C4-2B (cell line): ENCODE results near the gene RNLS.

Experiments used
- ZFX ChIP-seq: fragments of 450-650 bp; IDR thresholded peaks from 2 replicates; pipeline ENCODE4 v1.6.1; 2017
- TF ChIP-seq, protein P1 (sequence below): fragments of 450-650 bp; conservative IDR thresholded peaks from 2 replicates; pipeline ENCODE4 v1.5.1; 2017; ENCODE audit warnings: mild to moderate bottlenecking

DNA sequence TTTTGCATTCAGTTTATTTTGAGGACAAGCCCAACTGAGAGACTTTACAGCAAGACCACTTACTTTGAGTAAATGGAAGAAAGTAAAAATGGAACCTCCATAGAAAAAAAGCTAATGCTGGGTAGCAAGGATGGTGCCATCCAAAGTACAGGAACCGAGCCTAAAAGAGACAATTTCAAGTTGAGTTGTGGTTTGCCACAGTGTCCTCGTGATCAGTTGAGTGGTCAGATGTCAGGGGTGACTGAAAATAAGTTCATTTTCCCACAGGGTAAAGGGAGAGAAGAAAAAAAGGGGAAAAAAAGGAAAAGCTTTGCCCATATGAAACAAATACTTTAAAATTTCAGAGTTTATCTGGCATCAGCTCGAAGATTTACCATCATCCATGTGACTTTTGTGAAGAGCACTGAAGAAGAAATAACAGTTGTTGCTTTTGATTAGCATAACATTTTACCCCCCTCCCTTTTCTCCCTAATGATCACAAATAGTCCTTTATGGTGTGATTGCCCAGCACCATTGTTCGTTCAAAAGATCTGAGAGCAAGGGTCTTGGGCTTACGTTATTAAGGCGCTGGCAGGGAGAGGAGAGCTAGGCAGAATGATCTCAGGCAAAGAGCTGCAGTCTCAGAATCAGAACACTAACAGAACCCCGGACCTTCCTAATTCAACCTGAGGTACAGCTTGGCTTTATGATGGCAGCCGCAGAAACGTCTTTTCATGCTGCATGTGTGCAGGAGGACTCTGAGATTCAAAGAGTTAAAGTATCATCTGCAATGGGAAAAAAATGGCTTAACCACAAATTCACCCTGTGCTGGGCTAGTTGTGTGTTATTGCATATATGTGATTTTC lies 338.1 kb downstream of the RNLS start:
- TF ChIP-seq, protein P1, sequence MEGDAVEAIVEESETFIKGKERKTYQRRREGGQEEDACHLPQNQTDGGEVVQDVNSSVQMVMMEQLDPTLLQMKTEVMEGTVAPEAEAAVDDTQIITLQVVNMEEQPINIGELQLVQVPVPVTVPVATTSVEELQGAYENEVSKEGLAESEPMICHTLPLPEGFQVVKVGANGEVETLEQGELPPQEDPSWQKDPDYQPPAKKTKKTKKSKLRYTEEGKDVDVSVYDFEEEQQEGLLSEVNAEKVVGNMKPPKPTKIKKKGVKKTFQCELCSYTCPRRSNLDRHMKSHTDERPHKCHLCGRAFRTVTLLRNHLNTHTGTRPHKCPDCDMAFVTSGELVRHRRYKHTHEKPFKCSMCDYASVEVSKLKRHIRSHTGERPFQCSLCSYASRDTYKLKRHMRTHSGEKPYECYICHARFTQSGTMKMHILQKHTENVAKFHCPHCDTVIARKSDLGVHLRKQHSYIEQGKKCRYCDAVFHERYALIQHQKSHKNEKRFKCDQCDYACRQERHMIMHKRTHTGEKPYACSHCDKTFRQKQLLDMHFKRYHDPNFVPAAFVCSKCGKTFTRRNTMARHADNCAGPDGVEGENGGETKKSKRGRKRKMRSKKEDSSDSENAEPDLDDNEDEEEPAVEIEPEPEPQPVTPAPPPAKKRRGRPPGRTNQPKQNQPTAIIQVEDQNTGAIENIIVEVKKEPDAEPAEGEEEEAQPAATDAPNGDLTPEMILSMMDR = no peak
- no peak for TF ChIP-seq ZFX
